Epithelial cell of proximal tubule (primary cell): ENCODE measurements around the gene BTG4. TPM values are rescaled to one million over a fixed set of nuclear protein-coding genes. Genes with fewer than 3 reads are reported as not detected.

ENCODE experiments used
- DNase-seq: peaks from one replicate; pipeline ENCODE4 v3.0.0-alpha.2; 2011; ENCODE audit warnings: low read depth
- H3K4me3 ChIP-seq: 2 replicates; pipeline ENCODE4 v1.5.1; 2011; ENCODE audit warnings: low read depth, mild to moderate bottlenecking, low read length
- total RNA-seq: library from RNA; depleted of rRNA; stranded (reverse); fragments of >200 nt; gene quantifications from 2 replicates; pipeline ENCODE4 v1.2.3, GENCODE V29; 2015
- TF ChIP-seq, protein P1 (sequence below): conservative IDR thresholded peaks from 2 replicates; pipeline ENCODE4 v1.5.1; 2012; ENCODE audit warnings: low read depth, mild to moderate bottlenecking, low read length

The BTG4 gene
- total RNA-seq, 1 donor from 2014 or later: not detected

GRCh38 chr11:111476366-111476765 lies 35.8 kb downstream of the BTG4 start:
- TF ChIP-seq, protein P1, sequence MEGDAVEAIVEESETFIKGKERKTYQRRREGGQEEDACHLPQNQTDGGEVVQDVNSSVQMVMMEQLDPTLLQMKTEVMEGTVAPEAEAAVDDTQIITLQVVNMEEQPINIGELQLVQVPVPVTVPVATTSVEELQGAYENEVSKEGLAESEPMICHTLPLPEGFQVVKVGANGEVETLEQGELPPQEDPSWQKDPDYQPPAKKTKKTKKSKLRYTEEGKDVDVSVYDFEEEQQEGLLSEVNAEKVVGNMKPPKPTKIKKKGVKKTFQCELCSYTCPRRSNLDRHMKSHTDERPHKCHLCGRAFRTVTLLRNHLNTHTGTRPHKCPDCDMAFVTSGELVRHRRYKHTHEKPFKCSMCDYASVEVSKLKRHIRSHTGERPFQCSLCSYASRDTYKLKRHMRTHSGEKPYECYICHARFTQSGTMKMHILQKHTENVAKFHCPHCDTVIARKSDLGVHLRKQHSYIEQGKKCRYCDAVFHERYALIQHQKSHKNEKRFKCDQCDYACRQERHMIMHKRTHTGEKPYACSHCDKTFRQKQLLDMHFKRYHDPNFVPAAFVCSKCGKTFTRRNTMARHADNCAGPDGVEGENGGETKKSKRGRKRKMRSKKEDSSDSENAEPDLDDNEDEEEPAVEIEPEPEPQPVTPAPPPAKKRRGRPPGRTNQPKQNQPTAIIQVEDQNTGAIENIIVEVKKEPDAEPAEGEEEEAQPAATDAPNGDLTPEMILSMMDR: no peak
- no peak for DNase-seq
- H3K4me3 ChIP-seq: no peak overlapping the region

DNA sequence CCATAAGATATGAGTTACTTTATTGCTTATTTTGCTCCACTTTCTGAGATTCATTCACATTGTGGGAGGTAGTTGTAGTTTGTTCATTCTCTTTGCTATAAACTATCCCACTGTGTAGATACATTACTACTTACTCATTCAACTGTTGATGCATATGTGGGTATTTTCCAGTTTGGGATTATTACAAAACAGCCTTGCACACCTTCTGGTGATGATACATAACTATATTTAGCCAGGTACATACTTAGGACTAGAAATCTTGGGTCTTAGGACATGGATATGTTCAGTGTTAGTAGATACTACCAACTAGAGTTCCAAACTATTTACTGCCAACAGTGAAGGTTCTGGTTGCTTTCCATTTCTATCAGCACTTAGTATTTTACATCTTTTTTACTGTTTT lies 37.8 kb downstream of the BTG4 start:
- DNase-seq: no peak
- TF ChIP-seq, protein P1: no peak
- no peak overlapping the region for H3K4me3 ChIP-seq

DNA sequence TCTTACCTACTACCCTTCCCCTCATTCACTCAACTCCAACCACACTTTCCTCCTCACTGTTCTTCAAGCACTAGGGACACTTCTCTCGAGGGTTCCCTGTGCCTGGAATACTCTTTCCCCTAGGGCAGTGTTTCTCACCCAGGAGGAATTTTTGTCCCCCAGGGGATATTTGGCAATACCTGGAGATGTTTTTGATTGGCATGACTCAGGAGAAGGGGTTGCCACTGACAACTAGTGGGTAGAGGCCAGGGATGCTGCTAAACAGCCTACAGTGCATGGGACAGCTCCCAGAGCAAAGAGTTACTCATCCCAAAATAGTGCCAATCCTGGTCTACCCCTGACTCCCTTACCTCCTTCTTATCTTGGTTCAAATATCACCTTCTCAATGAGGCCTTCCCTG lies 40.0 kb downstream of the BTG4 start:
- no peak overlapping the region for H3K4me3 ChIP-seq
- DNase-seq: no peak
- TF ChIP-seq, protein P1: no peak

DNA sequence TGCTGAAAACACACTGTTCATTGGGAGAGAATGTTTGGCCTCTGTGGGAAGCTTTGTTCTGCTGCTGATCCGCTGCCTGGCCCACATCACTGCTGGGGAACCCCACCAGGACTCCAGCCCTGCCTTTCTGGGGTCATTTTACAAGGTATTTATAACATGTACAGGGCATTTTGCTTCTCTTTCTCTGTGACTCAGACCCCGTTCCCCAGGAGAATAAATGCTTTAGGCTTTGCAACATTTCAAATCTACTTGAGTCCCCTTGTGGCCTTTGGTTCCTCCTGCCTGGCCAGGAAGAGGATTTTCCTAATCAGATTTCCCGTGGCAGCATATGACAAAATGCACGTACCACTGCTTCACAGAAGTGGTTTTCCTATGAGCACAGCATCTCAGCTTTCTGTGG lies 43.0 kb downstream of the BTG4 start:
- no peak for DNase-seq
- H3K4me3 ChIP-seq: no peak overlapping the region
- TF ChIP-seq, protein P1: no peak

GRCh38 chr11:111466615-111467014 lies 45.6 kb downstream of the BTG4 start:
- no peak for DNase-seq
- TF ChIP-seq, protein P1: no peak
- no peak overlapping the region for H3K4me3 ChIP-seq

- DNase-seq: no peak
- TF ChIP-seq, protein P1: no peak
- no peak overlapping the region for H3K4me3 ChIP-seq
These were observed 46.8 kb downstream of the BTG4 start for GRCh38 chr11:111465400-111465799.

DNA sequence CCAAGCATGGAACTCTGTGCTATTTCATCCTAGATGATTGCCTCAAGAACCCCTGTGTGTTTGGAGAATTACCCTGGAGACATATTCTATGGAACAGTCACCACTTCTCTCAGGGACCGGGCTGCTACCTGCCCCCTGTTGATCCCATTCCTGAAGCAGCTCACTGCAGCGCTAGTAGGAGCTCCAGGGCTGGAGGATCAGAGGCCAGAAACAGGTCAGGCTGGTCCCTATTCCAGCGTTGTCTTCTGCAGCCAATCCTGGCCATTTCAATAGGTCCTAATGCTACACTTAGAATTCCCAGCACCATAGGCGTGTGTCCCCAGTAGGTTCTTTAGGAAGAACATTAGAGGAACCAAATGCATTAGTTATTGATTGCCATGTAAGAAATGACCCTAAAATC lies 48.9 kb downstream of the BTG4 start:
- DNase-seq: no peak
- TF ChIP-seq, protein P1: no peak
- H3K4me3 ChIP-seq: no peak overlapping the region
